GM21515 (cell line): ENCODE results near the gene SLC5A10.

Experiments
- ATAC-seq: cut with Tn5 transposase; IDR thresholded peaks from one replicate; pipeline ENCODE4 v1.9.1; 2021; ENCODE audit not compliant: unreplicated experiment

The SLC5A10 gene

DNA sequence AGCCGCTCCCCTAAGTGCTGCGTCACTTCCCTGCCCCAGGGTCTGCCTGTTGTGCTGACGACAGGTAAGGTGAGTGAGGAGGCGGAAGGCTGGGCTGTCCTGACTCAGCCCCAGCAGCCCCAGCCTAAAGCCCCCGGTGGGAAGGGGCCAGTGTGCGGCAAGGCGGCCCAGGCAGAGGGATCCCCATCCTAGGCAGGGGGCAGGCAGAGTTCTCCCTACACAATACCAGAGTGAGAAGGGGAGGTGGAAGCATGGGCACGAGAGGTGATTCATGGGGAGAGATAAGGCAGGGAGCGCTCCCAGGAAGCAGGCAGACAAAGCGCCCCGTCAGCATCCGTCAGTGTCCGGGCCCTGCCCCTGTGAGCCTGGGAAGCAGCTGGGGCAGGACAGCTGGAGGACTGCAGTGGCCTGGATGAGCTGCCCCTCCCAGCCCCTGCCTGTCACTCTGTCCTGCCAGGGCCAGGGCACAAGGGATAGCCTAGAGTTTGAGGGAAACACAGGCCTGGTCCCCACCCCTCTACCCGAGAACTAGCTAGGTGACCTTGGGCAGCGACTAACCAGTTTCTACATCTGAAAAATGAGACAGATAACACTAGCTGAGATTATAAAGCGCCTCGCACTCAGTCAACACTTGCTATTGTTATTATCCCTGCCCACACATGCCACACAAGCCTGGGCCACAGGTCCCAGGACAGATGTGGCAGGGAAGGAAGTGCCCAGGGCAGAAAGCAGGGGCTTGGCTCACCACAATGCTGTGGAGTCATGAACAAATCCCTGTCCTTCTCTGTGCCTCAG lies 48.8 kb downstream of the SLC5A10 start:
- ATAC-seq = no peak

DNA sequence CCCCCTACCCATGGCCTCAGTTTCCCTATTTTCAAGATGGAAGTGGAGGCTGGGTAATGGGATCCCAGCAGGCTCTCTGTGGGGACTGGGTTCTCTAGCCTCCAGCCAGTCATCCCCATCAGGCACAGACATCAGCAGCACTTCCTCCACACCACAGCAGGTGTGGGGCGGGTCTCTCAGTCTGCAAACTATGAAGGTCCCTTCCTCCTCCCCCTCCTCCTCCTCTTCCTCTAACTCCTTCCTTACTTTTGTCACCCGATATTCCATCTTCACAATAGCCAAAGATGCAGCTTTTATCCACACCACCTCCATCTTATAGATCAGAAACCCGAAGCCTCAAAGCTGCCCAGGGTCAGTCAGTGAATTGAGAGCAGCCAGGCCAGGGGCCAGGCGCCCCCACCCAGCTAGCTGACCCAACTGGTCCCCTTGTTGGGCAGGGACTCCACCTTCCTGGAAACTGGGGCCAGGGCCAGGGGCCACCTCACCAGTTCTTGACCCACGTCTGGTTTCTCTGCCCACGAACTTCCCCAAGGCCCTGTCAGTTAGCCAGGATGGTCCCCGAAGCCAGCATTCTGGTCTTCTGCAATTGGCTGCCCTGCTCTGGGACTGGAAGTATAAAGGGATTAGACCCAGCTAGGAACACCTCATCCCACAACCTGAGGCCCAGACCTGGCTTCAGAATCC lies 50.1 kb downstream of the SLC5A10 start:
- ATAC-seq = no peak

DNA sequence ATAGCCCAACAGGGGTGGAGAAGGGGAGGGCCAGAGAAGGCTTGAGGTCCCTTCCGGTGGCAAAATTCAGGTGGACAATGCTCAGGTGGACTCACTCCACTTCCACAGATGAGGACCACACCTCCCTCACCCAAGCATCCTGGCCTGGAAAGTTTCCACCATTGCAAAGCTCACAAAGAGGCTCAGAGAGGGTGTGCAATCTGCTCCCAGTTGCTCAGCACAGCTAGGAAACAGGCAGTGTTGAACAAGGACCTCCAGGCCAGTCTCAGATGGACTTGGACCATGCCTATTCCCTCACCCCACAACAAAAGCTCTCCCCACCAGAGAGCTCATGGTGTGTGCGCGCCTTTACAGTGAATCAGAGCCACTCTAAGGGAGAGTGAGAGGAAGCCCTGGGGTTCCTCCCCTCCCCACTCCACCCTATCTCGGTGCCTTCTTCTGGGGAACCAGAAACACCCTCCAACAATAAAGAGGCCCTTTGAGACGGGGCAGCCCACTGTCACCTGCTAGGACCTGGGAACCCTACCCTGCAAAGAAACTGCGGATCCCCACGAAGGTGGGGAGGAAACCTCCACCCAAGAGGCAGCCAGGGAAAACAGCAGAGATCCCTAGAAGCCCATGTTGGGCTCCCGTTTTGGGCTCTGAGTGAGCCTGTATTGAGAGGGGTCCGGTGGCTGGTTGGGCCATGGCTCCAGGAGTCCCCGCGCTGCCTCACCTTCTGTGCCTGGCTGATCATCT lies 51.0 kb downstream of the SLC5A10 start:
- ATAC-seq = no peak

DNA sequence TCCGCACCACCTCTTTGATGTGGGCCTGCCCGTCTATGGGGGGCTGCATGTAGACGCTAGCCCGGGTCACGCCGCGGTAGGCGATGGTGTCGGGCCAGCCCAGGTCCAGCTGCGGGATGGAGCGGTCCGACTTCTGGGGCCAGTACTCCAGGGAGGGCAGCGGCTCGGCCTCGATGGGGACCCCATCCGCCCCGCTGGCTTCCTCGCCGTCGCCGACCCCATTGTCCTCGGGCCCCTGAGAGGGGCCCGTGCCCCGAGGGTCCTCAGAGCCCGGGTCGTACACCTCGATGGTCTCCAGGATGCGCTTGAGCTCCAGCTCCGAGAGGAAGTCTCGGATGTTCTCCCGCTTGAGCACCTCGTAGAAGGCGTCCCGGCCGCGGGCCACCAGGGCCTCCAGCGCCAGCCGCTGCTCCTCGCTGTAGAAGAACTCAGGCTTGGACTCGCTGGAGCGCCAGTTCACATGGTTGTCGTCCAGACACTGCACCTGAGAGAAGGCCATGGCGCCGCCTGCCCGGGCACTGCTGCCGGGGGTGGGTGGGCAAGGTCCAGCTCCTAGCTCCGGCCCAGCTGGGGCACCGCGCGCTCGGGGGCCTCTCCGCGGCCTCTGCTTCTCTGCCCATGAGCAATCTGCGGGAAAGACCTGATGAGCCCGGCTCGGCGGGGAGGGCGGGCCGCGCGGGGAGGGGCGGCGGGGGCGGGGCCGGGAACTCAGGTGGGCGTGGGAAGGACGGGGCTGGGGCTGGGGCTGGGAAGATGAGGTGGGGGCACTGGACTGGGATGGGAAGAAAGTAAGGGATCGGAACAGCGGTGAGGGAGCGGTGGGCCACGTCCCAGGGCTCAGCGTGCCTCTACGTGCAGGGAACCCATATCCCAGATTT lies 51.8 kb downstream of the SLC5A10 start:
- ATAC-seq = no peak

DNA sequence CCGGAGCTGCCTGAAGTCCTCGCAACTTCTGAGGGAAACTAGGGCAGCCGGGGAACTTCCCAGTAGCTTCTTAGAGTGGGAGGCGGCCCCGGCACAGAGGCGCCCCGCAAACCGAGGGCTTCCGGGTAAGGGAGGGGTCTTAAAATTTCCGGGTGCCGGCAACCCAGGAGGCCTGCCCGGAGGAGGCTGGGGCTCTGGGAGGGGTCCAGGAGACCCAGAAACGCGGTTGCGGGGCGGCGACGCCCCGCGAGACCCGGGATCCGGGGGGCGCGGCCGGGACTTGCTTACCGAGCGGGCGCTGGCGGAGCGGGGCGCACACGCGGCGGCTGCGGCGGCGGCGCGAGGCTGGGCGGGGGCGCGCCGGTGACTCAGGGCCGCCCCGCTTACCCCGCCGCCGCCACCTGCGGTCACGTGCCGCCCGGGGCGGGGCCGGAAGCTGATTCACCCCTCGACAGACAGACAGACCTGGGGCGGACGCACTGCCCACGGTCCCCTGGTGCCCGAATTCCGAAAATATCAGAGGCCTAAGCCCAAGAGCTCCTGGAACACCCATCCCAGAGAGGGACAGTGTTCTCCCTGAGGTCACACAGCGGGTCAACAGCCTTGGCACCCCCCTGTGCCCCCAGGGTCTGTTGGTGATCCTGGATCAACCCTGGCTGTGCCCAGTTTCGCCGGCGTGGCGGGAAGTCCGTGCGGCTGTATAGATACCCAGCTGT lies 52.6 kb downstream of the SLC5A10 start, which contains the start of gene FAM83G:
FAM83G (minus strand) TSS at position 344 of the 716 bp plus-strand sequence. CDS start 723 bp downstream, outside the sequence.
- ATAC-seq = no peak

DNA sequence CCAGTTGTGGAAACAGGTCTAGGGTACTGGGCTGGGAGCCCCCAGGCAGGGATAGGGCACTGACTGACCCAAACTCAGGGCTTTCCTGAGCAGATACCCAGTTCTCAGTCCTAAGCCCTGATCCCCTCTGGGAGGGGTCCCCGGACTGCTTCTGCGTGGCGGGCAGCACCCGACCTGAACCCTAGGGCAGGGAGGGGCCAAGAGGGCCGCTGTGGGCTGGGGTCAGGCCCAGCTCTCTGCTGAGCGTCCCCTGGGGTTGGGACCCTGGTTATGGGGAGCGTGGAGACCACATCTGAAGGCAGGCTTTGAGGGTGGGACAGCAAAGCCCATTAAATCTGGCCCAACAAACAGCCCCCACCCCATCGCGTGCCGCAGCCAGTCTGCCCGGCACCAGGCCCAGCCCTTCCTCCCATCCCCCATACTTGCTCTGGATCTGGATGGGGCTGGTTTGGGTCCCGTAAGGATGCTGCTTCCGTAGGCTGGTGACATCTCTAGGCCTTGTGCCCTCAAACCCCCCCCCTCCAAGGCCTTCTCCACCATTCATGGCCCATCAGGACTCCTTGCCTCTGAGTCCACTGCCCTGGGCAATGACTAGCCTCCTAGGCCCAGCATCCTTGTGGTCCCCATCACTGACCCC lies 53.3 kb downstream of the SLC5A10 start:
- no peak for ATAC-seq

GRCh38 chr17:19005789-19006430 lies 53.9 kb downstream of the SLC5A10 start:
- ATAC-seq = no peak

GRCh38 chr17:19006698-19007097 lies 54.7 kb downstream of the SLC5A10 start:
- ATAC-seq = no peak

GRCh38 chr17:19009970-19010369 lies 58.0 kb downstream of the SLC5A10 start:
- ATAC-seq = no peak

DNA sequence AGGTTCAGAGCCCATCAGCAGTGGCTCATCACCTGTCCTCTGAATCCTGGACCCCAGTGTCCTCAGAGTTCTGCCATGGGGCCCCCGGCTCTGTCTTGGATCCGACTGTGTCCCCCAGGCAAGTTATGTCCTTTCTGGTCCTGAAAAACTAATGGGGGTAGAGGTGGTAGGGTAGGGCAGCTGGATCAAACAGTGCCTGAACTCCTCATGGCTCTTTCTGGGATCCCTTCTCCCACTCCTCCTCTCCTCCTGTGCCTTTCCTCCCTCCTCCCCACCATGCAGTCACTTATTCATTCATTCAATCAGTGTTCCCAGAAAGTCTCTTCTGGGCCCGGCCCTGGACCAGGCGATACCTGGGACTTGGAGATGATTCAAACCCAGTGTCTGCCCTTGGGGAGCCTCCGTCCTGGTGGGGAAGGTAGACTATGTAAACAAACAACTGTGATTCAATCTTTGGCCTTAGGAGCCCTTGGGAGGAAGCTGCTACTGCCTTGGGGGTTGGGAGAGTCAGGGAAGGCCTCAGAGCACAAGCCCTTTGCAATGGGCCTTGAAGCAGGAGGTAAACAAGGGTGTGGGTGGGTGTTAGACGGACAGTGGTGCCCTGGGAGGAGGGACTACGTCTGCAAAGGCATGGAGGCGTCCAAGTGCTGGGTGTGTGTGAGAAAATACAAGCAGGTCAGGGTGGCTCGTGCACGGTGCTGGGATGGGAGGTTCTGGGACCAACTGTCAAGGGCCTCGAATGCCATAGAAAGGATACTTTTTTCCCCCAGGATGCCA lies 59.0 kb downstream of the SLC5A10 start:
- no peak for ATAC-seq

DNA sequence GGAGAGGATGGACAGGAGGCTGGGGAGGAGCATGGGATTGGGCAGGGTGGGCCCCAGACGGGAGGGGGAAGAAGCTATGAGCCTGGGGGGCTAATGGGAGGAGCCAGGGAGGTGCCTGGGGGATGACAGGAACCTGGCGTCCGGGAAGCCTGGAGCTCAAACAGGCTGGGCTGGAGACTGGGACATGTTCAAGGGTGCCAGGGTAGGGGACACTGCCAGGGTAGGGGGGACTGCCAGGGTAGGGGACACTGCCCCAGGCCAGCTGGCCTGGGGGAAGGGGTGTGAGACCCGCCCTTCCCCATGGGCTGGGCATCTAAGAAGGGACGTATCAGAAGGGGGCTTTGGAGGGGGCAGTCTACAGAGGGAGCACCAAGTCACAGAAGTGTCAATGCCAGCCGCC lies 59.6 kb downstream of the SLC5A10 start:
- no peak for ATAC-seq

GRCh38 chr17:19012171-19013080 lies 60.5 kb downstream of the SLC5A10 start:
- ATAC-seq = no peak

DNA sequence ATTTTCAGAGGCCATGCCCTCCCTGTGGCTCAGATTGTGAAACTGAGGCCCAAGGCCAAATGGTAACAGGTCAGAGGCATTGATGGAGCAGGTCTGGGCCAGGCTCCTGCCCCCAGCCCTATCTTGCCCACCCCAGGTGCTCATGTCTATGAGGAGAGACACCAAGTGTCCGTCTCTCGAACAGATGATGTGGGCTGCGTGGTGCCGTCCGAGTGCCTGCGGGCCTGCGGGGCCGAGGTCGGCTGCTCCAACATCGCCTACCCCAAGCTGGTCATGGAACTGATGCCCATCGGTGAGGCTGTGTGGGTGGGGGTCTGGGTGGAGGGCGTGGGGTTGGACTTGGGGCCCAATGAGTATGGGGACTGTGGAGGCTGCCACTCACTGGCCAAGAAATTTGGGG lies 61.3 kb downstream of the SLC5A10 start:
- ATAC-seq = no peak

DNA sequence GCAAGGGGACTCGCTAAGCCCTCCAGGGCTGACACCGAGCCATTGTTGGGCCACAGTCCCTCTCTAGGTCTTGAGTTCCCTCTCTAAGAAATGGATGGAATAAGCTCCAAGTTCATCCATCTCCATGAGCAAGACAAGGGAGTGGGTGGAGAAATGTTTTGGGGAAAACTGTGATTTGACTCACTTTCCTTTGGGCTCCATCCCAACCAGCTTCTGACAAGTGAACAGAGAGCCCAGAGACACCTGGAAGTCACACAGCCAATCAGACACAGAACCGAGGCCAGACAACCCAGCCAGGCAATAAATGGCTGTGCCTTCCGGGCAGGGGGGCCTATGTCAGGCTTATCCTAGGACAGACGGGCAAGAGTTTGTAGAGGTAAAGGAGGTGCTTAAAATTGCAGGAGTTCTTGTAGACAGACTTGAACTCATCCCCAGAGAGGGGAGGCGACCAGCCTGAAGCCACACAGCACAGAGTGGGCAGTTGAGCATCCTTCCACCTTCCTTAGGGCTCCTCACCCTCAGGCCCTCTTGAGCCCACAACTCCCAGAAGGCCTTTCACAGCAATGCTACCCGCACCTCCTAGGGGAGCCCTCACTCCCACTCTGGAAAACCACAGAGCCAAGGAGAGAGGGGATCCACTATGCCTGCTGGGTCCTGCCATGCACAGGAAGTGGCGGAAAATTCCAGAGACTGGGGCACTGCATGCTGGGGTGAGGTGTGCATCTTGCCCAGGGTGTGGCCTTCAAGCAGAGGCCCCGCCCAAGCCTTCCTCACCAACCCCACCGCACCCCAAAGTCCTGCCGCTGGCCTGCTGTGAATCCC lies 62.1 kb downstream of the SLC5A10 start:
- ATAC-seq = no peak

DNA sequence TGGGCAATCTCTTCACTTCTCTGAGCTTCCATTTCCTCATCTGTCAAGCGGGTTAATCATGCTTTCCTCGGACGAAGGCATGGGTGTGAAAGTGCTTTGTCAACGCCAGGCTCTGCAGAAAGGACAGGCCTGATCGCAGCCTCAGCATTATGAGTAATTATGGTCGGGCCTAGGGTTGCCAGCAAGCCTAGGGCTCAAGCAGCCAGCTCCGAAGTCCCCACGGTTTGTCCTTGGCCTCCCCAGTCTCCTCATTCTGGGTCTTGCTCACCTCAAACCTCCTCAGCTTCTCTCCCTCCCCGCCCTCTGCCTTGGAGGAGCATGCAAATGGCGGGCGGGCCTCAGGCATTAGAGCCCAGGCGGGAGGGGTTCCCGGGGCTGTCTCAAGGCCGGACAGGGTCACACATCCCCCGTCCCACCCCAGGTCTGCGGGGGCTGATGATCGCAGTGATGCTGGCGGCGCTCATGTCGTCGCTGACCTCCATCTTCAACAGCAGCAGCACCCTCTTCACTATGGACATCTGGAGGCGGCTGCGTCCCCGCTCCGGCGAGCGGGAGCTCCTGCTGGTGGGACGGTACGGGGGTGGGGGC lies 62.8 kb downstream of the SLC5A10 start:
- no peak for ATAC-seq

DNA sequence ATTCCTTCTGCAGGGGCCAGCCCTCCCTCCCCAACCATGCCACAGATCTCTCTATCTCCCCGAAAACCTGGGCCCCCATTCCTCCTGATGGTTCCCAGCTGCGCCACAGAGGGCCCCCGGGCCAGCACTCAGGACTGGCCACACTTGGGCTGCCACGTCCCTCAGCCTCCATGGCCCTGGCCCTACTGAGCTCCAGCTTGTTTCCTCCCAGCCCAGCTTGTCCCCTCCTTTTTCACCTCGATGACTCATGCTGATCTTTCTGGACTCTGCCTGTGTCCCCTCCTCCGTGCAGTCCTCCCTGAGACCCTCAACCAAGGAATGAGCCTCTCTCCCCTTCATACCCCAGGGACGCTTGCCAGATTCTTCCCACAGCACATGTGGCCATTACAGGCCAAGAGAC lies 63.5 kb downstream of the SLC5A10 start:
- no peak for ATAC-seq
